Liver (tissue), 9 donors: ENCODE data around the gene CDK2AP2. TPM values are rescaled to one million over a fixed set of nuclear protein-coding genes. Genes with fewer than 3 reads are reported as not detected.

Source experiments
- DNase-seq: peaks from one replicate; pipeline ENCODE4 v3.0.0-alpha.2; 2017; ENCODE audit warnings: low spot score
- H3K27ac ChIP-seq, 2 donors: one replicate each; pipeline ENCODE4 v1.7.0; 2013; ENCODE audit warnings: inconsistent platforms in 2 of 2, low read length in 2 of 2, control low read depth in 1 of 2, low read depth in 1 of 2, mild to moderate bottlenecking in 1 of 2
- H3K27me3 ChIP-seq, 4 donors: one replicate each; pipeline versions ENCODE4 v1.6.1 to v1.7.0; 2013; ENCODE audit warnings: low read length in 3 of 4, inconsistent platforms in 1 of 4, mild to moderate bottlenecking in 1 of 4, moderate library complexity in 1 of 4; ENCODE audit not compliant: control insufficient read depth in 4 of 4, insufficient read depth in 4 of 4
- H3K36me3 ChIP-seq, 4 donors: one replicate each; pipeline versions ENCODE4 v1.6.1 to v1.7.0; 2013; ENCODE audit warnings: low read length in 3 of 4, mild to moderate bottlenecking in 3 of 4, low read depth in 1 of 4, moderate library complexity in 1 of 4; ENCODE audit not compliant: control insufficient read depth in 4 of 4, insufficient read depth in 3 of 4
- H3K4me1 ChIP-seq, 4 donors: one replicate each; pipeline versions ENCODE4 v1.6.1 to v1.7.0; 2013; ENCODE audit warnings: low read length in 3 of 4, mild to moderate bottlenecking in 3 of 4, moderate library complexity in 1 of 4; ENCODE audit not compliant: control insufficient read depth in 4 of 4, insufficient read depth in 4 of 4
- H3K4me3 ChIP-seq, 3 donors: one replicate each; pipeline versions ENCODE4 v1.6.1 to v1.7.0; 2013; ENCODE audit warnings: low read length in 3 of 3, control low read depth in 1 of 3, low read depth in 1 of 3, mild to moderate bottlenecking in 1 of 3
- H3K9ac ChIP-seq, 2 donors: one replicate each; pipeline ENCODE4 v1.7.0; 2013; ENCODE audit warnings: low read length in 2 of 2, mild to moderate bottlenecking in 2 of 2, moderate library complexity in 2 of 2, control low read depth in 1 of 2, low read depth in 1 of 2
- H3K9me3 ChIP-seq, 4 donors: one replicate each; pipeline versions ENCODE4 v1.6.1 to v1.7.0; 2013; ENCODE audit warnings: low read length in 3 of 4; ENCODE audit not compliant: control insufficient read depth in 4 of 4
- CTCF ChIP-seq: fragments of 150-350 bp; IDR thresholded peaks from 2 replicates; pipeline ENCODE4 v1.5.1; 2017; ENCODE audit warnings: improper control_type of control experiment, low read depth, low read length; ENCODE audit not compliant: missing input control
- EGR1 ChIP-seq, 2 donors: IDR thresholded peaks; 2 replicates each; pipeline ENCODE4 v1.6.1; 2016 to 2018; ENCODE audit warnings: antibody characterized with exemption in 2 of 2, low read depth in 2 of 2
- FOXA1 ChIP-seq: IDR thresholded peaks from 2 replicates; pipeline ENCODE4 v1.6.1; 2016; ENCODE audit warnings: antibody characterized with exemption
- FOXA2 ChIP-seq: IDR thresholded peaks from 2 replicates; pipeline ENCODE4 v1.6.1; 2016; ENCODE audit warnings: antibody characterized with exemption
- GABPA ChIP-seq, 2 donors: IDR thresholded peaks in 1 of 2; conservative IDR thresholded peaks in 1 of 2; 2 replicates each; pipeline ENCODE4 v1.6.1; 2016; ENCODE audit warnings: antibody characterized with exemption in 2 of 2, mild to moderate bottlenecking in 1 of 2, moderate library complexity in 1 of 2
- HNF4A ChIP-seq, 2 donors: conservative IDR thresholded peaks; 2 replicates each; pipeline ENCODE4 v1.6.1; 2016; ENCODE audit warnings: antibody characterized with exemption in 2 of 2, mild to moderate bottlenecking in 2 of 2
- HNF4G ChIP-seq: IDR thresholded peaks from 2 replicates; pipeline ENCODE4 v1.6.1; 2016; ENCODE audit warnings: antibody characterized with exemption
- JUND ChIP-seq, 2 donors: IDR thresholded peaks; 2 replicates each; pipeline ENCODE4 v1.6.1; 2016; ENCODE audit warnings: antibody characterized with exemption in 2 of 2
- MAX ChIP-seq: IDR thresholded peaks from 2 replicates; pipeline ENCODE4 v1.6.1; 2016; ENCODE audit warnings: antibody characterized with exemption
- NR2F2 ChIP-seq: IDR thresholded peaks from 2 replicates; pipeline ENCODE4 v1.6.1; 2016; ENCODE audit warnings: antibody characterized with exemption
- RAD21 ChIP-seq, 2 donors: IDR thresholded peaks; 2 replicates each; pipeline ENCODE4 v1.6.1; 2016; ENCODE audit warnings: antibody characterized with exemption in 2 of 2, mild to moderate bottlenecking in 2 of 2
- REST ChIP-seq: IDR thresholded peaks from 2 replicates; pipeline ENCODE4 v1.6.1; 2016; ENCODE audit warnings: antibody characterized with exemption, mild to moderate bottlenecking
- RXRA ChIP-seq, 2 donors: IDR thresholded peaks; 2 replicates each; pipeline ENCODE4 v1.6.1; 2017 to 2018; ENCODE audit warnings: antibody characterized with exemption in 2 of 2, mild to moderate bottlenecking in 1 of 2
- SP1 ChIP-seq: IDR thresholded peaks from 2 replicates; pipeline ENCODE4 v1.6.1; 2018; ENCODE audit warnings: antibody characterized with exemption, mild to moderate bottlenecking
- TAF1 ChIP-seq: conservative IDR thresholded peaks from 2 replicates; pipeline ENCODE4 v1.6.1; 2016; ENCODE audit warnings: antibody characterized with exemption, mild to moderate bottlenecking
- YY1 ChIP-seq: IDR thresholded peaks from 2 replicates; pipeline ENCODE4 v1.6.1; 2016; ENCODE audit warnings: antibody characterized with exemption, mild to moderate bottlenecking
- ZBTB33 ChIP-seq: IDR thresholded peaks from 2 replicates; pipeline ENCODE4 v1.6.1; 2016; ENCODE audit warnings: antibody characterized with exemption
- WGBS: extraction: QIAGEN DNeasy Blood & Tissue Kit; methylation state at CpG from one replicate; pipeline ENCODE4 v1.1.7; 2013; 5-methylcytosine and 5-hydroxymethylcytosine counted together
- polyA plus RNA-seq, 2 donors: library from polyadenylated mRNA; stranded (reverse) in 1 of 2; unstranded in 1 of 2; fragments of 200-250 nt in 1 of 2; fragments of >200 nt in 1 of 2; fragmentation: Nextera tagmentation in 1 of 2; extraction: Ambion mirVana in 1 of 2; gene quantifications; one replicate each; pipeline versions ENCODE4 v1.2.1 to v1.2.3, GENCODE V29; 2013 to 2015
- total RNA-seq, 2 donors: library from RNA; depleted of rRNA; stranded (reverse); fragments of >200 nt; gene quantifications; one replicate each; pipeline ENCODE4 v1.2.3, GENCODE V29; 2014
- TF ChIP-seq, protein P1 (sequence below): IDR thresholded peaks from 2 replicates; pipeline ENCODE4 v1.6.1; 2016; ENCODE audit warnings: antibody characterized with exemption
- donor health status: healthy.
- donor health status: healthy.
- donor health status: healthy.
- donor health status: healthy.
- donor health status: healthy.

Gene CDK2AP2
- total and polyA plus RNA-seq, 4 donors = 14.1 to 126 (median 56.6) TPM

DNA sequence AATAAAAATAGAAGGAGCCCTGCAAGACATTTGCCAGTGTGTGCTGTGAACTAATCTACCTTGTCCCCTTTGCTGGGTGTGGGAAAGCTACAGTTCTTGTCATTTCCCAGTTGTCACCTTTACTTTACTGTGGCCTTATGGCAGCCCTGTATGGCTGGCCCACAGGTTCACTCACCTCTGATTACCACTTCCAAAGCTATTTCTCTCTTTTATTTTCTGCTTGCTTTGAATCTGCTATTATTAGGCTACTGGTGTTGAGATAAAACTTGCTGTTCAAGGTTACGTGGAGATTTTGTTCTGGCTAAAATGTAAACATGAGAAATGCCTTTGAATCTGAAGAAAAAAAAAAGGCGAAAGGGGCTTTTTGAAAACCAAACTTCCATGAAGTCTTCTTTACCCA, 24.9 kb upstream of the CDK2AP2 start (continued):
- no peak for TF ChIP-seq JUND (IDR thresholded peaks at IDR 0.05)
- no peak for TF ChIP-seq REST

- Histone ChIP-seq H3K4me3 (no peak overlapping the region), H3K9me3 (no peaks in the 10 kb centered on the region), H3K4me1 (peaks cover 2 to 9% (median 7%) of the 10 kb centered on the region in 4 donors), H3K36me3 (no peaks in the 10 kb centered on the region), H3K27ac (no peak overlapping the region), H3K9ac (no peak overlapping the region), H3K27me3 (no peaks in the 10 kb centered on the region)
- no peak for DNase-seq
- WGBS = 91% methylated on average over 5 of the region's 5 CpGs
- no peak for TF ChIP-seq FOXA2
- no peak for TF ChIP-seq HNF4G
- TF ChIP-seq CTCF = no peak
- no peak for TF ChIP-seq RXRA (IDR thresholded peaks at IDR 0.05)
- no peak for TF ChIP-seq REST
- TF ChIP-seq RAD21 (IDR thresholded peaks at IDR 0.05) = no peak
- TF ChIP-seq YY1 = no peak
- no peak for TF ChIP-seq SP1
- TF ChIP-seq ZBTB33 = no peak
- no peak for TF ChIP-seq FOXA1
- TF ChIP-seq TAF1 = no peak
- TF ChIP-seq JUND (IDR thresholded peaks at IDR 0.05) = no peak
- TF ChIP-seq, protein P1, sequence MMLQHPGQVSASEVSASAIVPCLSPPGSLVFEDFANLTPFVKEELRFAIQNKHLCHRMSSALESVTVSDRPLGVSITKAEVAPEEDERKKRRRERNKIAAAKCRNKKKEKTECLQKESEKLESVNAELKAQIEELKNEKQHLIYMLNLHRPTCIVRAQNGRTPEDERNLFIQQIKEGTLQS = no peak
- TF ChIP-seq HNF4A (conservative IDR thresholded peaks at IDR 0.05) = no peak
- TF ChIP-seq EGR1 (IDR thresholded peaks at IDR 0.05; ENCODE audit: low read depth in 2 of 2) = no peak
- no peak for TF ChIP-seq GABPA (IDR thresholded peaks at IDR 0.05 in 1 of 2, conservative IDR thresholded peaks at IDR 0.05 in 1 of 2)
- no peak for TF ChIP-seq NR2F2
- no peak for TF ChIP-seq MAX
Observed at GRCh38 chr11:67530282-67530592, 22.3 kb upstream of the CDK2AP2 start.
